ENCODE results near the gene BRCA2.

DNA sequence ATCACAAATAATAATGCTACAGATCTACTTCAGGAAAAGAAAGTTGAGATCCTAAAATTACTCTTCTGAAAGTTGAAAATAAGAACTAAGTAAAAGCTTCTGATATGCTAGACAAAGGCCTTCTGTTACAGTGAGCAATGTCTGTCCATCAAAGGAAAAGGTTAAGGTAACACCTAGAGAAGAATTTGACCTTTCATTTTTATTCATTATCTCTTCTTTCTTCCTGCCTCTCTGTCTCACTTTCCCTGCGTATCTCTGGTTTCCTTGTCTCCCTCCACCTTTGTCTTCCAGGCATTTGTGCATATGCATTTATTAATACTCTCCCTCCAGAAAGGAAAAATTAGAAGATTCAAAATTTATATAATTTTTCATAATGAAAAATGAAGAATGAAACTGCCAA is 49.2 kb upstream of the BRCA2 start:
- TF ChIP-seq ZNF274 (IDR thresholded peaks at IDR 0.05; ENCODE audit: low read depth, low read length) = no peak
- no peak for TF ChIP-seq YY1 (IDR thresholded peaks at IDR 0.05; ENCODE audit: insufficient read depth, insufficient read length)
